SJCRH30 (cell line): ENCODE results near the gene CES5A. TPM values are rescaled to one million over a fixed set of nuclear protein-coding genes. Genes with fewer than 3 reads are reported as not detected.
"Not testable (repeated sequence)": the region's sequence is repeated elsewhere in the genome, so short reads cannot be mapped to it uniquely, and the experiment has no call there.

Experiments
- DNase-seq, 2 experiments: peaks; one replicate each; pipeline ENCODE4 v3.0.0-alpha.2; 2015 to 2020
- H3K27ac ChIP-seq: fragments of 250-450 bp; sonication (Bioruptor Pico); 2 replicates; pipeline ENCODE4 v1.5.1; 2020; ENCODE audit warnings: mild to moderate bottlenecking, moderate library complexity
- H3K27me3 ChIP-seq: fragments of 250-450 bp; sonication (Bioruptor Pico); 2 replicates; pipeline ENCODE4 v1.5.1; 2020; ENCODE audit warnings: mild to moderate bottlenecking, moderate library complexity
- H3K36me3 ChIP-seq: fragments of 250-450 bp; sonication (Bioruptor Pico); 2 replicates; pipeline ENCODE4 v1.5.1; 2020; ENCODE audit warnings: mild to moderate bottlenecking, moderate library complexity
- H3K4me1 ChIP-seq: fragments of 250-450 bp; sonication (Bioruptor Pico); 2 replicates; pipeline ENCODE4 v1.5.1; 2020; ENCODE audit warnings: mild to moderate bottlenecking, moderate library complexity
- H3K4me3 ChIP-seq: fragments of 250-450 bp; sonication (Bioruptor Pico); 2 replicates; pipeline ENCODE4 v1.5.1; 2020; ENCODE audit warnings: mild to moderate bottlenecking, moderate library complexity
- H3K9me3 ChIP-seq: fragments of 250-450 bp; sonication (Bioruptor Pico); replicated peaks from 2 replicates; pipeline ENCODE4 v1.5.1; 2020; ENCODE audit warnings: mild to moderate bottlenecking, moderate library complexity
- total RNA-seq: library from RNA; depleted of rRNA; stranded (reverse); fragments of >200 nt; shearing (Covaris generic); gene quantifications from 2 replicates; pipeline ENCODE4 v1.2.3, GENCODE V29; 2014

The CES5A gene
- total RNA-seq, 1 experiment from 2014 or later, result not detected

DNA sequence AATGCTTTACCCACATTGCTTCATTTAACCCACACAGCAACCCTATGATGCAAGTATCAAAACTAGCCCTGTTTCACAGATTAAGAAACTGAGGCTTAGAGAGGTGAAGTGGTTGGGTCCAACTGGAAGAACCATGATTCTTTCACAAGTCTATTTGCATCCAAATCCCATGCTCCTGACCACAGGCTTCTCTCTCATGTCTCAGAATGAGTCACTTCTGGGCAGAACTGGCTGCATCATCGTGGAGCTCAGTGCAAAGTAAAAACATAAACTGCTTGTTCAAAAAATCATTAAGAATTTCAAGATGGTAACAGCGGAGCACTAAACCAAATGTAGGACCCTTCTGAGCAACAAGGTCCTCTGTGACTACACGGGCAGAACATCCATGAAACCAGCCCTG is 22.1 kb downstream of the CES5A start:
- DNase-seq, result no peak
- Histone ChIP-seq H3K27me3 (peaks cover 13% of the 10 kb centered on the region), H3K36me3 (no peaks in the 10 kb centered on the region), H3K4me3 (no peak overlapping the region), H3K4me1 (no peaks in the 10 kb centered on the region), H3K27ac (no peak overlapping the region), H3K9me3 (no peaks in the 10 kb centered on the region)

GRCh38 chr16:55849536-55849935 is 25.6 kb downstream of the CES5A start:
- Histone ChIP-seq H3K36me3 (no peaks in the 10 kb centered on the region), H3K4me1 (no peaks in the 10 kb centered on the region), H3K4me3 (no peak overlapping the region), H3K27ac (no peak overlapping the region), H3K27me3 (peaks cover 43% of the 10 kb centered on the region), H3K9me3 (no peaks in the 10 kb centered on the region)
- DNase-seq, result no peak

- Histone ChIP-seq H3K36me3 (no peaks in the 10 kb centered on the region), H3K27ac (no peak overlapping the region), H3K27me3 (peaks cover 43% of the 10 kb centered on the region), H3K4me1 (no peaks in the 10 kb centered on the region), H3K9me3 (no peaks in the 10 kb centered on the region), H3K4me3 (no peak overlapping the region)
- no peak for DNase-seq
Measured at GRCh38 chr16:55846598-55847346, 28.4 kb downstream of the CES5A start.

DNA sequence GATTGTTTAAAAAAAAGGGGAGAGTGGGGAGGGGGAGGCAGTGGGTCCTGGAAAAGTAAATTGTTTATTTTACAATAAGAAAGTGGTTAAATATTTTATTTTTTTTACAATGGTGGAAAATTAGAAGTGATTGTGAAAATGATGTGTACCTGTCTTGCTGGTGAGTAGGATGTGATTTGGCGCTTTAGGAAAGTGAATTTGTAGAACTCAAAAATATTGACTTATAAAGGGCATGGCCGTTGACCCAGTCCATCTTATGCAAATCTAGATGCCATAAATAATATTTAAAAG is 32.1 kb downstream of the CES5A start:
- DNase-seq, result no peak
- Histone ChIP-seq H3K27me3 (peaks cover 30% of the 10 kb centered on the region), H3K36me3 (no peaks in the 10 kb centered on the region), H3K27ac (no peak overlapping the region), H3K4me3 (no peak overlapping the region), H3K9me3 (no peaks in the 10 kb centered on the region), H3K4me1 (no peaks in the 10 kb centered on the region)

DNA sequence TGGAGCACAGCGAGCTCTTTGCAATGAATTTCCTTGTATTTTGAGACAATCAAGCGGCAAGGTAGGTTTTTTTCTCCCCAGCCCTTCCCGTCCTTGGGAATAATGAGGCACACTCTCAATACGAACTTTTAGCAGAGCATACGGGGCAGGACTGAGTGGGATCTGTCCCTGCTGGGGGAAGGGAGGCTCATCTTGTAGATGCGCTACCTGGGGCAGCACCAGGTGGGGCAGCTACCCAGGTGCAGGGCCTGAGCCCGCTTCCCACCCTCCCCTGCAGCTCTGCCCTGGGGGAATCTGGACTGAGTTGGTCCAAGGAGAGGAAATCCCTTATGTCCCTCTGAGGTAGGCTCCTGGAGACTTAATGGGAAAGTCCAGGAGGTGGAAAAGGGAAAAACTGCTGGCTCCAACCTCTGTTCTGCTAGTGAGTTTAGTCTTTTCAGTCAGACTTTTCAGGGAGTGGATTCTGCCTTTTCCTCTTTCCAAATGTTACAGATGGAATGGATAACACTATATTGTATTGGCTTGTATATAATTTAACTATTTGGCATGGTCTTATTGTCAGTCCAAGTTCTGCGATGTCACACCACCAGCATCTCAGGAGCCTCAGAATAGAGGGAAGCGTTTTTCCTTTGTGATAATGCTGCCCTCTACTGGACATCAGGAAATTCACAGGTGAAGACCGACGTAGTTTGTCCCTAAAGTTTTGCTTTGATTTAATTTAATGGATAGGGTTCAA is 32.6 kb downstream of the CES5A start:
- no peak overlapping the region for H3K27ac ChIP-seq
- no peaks in the 10 kb centered on the region for H3K9me3 ChIP-seq
- DNase-seq, result peak; percentile 18 to 73
- H3K4me1 ChIP-seq, result no peaks in the 10 kb centered on the region
- no peak overlapping the region for H3K4me3 ChIP-seq
- H3K36me3 ChIP-seq, result no peaks in the 10 kb centered on the region
- peaks cover 27% of the 10 kb centered on the region for H3K27me3 ChIP-seq

GRCh38 chr16:55839115-55839514 is 36.1 kb downstream of the CES5A start:
- Histone ChIP-seq H3K9me3 (no peaks in the 10 kb centered on the region), H3K36me3 (no peaks in the 10 kb centered on the region), H3K27me3 (no peaks in the 10 kb centered on the region; the same call in 1 of the 2 replicates), H3K4me1 (no peaks in the 10 kb centered on the region), H3K4me3 (no peak overlapping the region), H3K27ac (no peak overlapping the region)
- DNase-seq, result no peak

DNA sequence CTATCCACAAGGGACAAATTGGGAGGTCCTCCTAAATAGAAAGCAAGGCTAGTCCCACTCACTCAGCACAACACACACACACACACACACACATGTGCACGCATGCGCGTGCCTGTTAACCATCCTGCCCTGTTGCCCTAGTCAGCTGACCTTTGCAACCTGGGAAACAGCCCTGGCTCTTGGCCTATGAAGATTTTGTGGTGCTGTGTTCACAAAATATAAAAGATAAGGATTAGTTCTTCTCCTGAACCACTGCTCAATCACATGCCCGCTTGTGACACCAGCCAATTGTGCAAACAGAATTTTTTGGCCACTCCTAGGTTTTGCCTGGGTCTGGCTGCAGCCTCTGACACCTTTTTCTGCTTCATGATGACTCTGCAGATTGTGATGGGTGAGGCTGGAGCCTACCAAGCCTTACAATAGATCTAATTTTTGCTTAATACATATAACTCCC is 39.0 kb downstream of the CES5A start:
- Histone ChIP-seq H3K27ac (no peak overlapping the region), H3K27me3 (no peaks in the 10 kb centered on the region), H3K4me3 (no peak overlapping the region), H3K4me1 (no peaks in the 10 kb centered on the region), H3K36me3 (no peaks in the 10 kb centered on the region), H3K9me3 (no peaks in the 10 kb centered on the region)
- DNase-seq, result no peak

DNA sequence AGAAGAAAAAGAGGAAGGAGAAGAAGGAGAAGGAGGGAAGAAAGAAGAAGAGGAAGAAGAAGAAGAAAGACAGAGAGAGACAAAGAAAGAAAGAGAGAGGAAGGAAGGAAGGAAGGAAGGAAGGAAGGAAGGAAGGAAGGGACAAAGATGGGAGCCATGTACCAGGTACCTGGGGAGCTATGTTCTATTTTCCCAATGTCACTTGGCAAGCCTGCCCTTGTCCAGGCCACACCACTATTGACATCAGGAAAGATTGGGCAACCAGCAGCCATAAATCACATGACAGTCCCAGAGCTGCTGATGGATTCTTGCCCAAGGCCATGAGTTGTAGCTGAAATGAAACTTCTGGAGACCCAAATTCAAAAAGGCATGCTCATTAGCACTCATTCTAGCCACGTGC is 39.6 kb downstream of the CES5A start:
- H3K9me3 ChIP-seq, result no peaks in the 10 kb centered on the region
- H3K27me3 ChIP-seq, result no peaks in the 10 kb centered on the region
- H3K4me1 ChIP-seq, result no peaks in the 10 kb centered on the region
- H3K4me3 ChIP-seq, result no peak overlapping the region
- no peak overlapping the region for H3K27ac ChIP-seq
- no peak for DNase-seq
- H3K36me3 ChIP-seq, result no peaks in the 10 kb centered on the region

DNA sequence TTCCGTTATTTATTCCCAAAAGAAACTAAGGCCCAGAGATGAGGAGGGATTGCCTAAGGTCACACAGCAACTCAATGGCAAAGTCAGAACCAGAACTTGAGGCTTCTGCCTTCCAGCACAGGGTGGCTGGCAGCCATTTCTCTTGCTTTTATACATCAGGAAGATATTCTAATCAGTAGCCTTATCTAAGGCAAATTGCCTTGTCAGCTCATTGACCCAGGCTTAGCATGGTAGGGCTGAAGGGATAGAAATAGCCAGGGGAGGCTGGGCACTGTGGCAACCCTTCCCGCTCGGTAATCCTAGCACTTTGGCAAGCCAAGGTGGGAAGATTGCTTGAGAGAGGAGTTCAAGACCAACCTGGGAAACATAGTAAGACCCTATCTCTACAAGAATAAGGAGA is 40.0 kb downstream of the CES5A start:
- H3K4me3 ChIP-seq, H3K9me3 ChIP-seq, H3K27me3 ChIP-seq, H3K4me1 ChIP-seq, H3K36me3 ChIP-seq, DNase-seq, H3K27ac ChIP-seq: not testable (repeated sequence)

DNA sequence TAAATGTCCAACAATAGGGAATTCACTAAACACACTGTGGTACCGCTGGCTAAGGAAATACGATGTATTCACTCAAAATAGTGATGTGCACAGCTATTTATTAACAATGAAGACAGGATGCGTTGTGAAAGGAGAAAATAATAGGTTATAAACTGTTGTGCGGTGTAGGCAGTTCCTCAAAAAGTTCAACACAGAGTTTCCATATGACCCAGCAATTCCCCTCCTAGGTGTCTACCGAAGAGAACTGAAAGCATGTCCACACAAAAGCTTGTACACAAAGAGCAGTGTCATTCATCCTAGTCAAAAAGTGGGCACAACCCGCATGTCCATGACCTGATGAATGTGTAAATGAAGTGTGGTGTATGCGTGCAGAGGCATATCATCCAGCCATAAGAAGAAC is 41.1 kb downstream of the CES5A start:
- Histone ChIP-seq H3K4me1 (no peaks in the 10 kb centered on the region), H3K36me3 (no peaks in the 10 kb centered on the region), H3K27ac (no peak overlapping the region), H3K27me3 (peaks cover 1% of the 10 kb centered on the region; the same call in 1 of the 2 replicates), H3K4me3 (no peak overlapping the region), H3K9me3 (no peaks in the 10 kb centered on the region)
- DNase-seq, result no peak

DNA sequence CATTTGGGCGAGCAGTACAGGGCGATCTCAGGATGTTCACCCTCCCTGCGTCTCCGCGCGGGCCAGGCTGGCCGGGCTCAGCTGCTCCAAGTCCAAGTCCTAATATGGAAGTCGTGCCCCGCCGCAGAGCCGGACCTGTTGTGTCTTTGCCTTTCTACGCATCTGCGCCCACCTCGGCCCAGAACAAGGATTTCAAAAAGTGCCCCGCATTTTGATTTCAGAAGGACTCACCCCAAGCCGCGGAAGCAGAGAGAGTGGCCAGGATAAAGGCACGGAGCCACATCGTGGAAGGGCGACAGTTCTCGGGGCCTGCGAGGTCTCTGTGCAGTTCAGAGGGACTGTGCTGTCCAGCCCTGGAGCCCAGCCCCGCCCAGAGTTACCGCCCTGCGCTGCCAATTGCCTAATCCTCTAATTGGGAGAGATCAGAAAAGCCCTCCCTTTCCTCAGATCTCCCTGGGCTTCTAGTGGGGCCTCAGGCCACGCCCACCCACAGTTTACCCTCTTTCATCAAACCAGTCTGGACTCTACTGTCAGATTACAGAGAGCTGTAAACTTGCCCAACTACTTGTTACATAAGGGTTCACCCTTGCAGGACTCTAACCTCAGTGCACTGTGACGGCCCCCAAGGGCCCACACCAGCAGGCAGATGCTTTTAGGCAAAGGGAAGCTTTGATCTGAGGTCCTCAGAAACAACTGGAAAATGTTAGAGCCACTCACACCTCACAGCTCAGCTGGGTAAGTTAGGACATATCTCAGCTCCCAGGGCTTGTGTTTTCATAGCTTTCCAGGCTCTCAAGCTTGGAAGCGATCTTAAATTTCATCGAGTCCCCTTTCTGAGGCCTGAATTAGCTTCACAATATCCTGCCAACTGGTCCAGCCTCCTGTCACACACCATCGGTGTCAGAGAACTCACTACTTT is 42.1 kb downstream of the CES5A start, which contains the start of gene CES1:
CES1 (minus strand) TSS at position 324 of the 919 bp plus-strand sequence; CDS start at position 283, 41 bp downstream.
- no peak for DNase-seq

DNA sequence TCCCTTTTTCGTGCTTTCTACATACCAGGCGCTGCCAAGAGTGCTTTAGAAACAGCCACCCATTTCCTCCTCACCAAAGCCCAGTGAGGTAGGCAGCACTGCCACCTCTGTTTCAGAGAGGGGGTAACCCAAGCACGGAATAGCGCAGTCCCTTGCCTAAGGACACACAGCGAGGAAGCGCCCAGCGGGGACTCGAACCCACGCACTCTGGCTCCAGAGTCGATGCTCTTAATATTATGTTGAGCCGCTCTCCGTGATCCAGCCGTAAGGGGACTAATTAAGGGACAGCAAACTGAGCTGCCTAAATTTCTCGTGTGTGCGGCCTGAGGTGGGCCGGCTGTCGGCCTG is 42.8 kb downstream of the CES5A start:
- H3K4me3 ChIP-seq, result no peak overlapping the region
- H3K9me3 ChIP-seq, result no peaks in the 10 kb centered on the region
- no peaks in the 10 kb centered on the region for H3K36me3 ChIP-seq
- no peak for DNase-seq
- H3K27ac ChIP-seq, result no peak overlapping the region
- no peaks in the 10 kb centered on the region for H3K4me1 ChIP-seq
- H3K27me3 ChIP-seq, result peaks cover 15% of the 10 kb centered on the region; the same call in 1 of the 2 replicates

More for the DNA sequence above, 42.1 kb downstream of the CES5A start, which contains the start of gene CES1:
- peaks cover 11% of the 10 kb centered on the region; the same call in 1 of the 2 replicates for H3K27me3 ChIP-seq
- no peak within 1 kb of the TSS for H3K4me3 ChIP-seq
- no peaks in the 10 kb centered on the region for H3K9me3 ChIP-seq
- no peaks in the 10 kb centered on the region for H3K4me1 ChIP-seq
- no peak within 1 kb of the TSS for H3K27ac ChIP-seq
- no peaks in the 10 kb centered on the region for H3K36me3 ChIP-seq

- Histone ChIP-seq H3K9me3 (no peaks in the 10 kb centered on the region), H3K4me1 (no peaks in the 10 kb centered on the region), H3K27me3 (peaks cover 20% of the 10 kb centered on the region; the same call in 1 of the 2 replicates), H3K27ac (no peak overlapping the region), H3K36me3 (no peaks in the 10 kb centered on the region), H3K4me3 (no peak overlapping the region)
- no peak for DNase-seq
Measured at GRCh38 chr16:55830658-55831294, 44.4 kb downstream of the CES5A start.

GRCh38 chr16:55829232-55829631 is 45.9 kb downstream of the CES5A start:
- H3K36me3 ChIP-seq, DNase-seq, H3K27ac ChIP-seq, H3K9me3 ChIP-seq, H3K4me3 ChIP-seq, H3K4me1 ChIP-seq: not testable (repeated sequence)
- H3K27me3 ChIP-seq, result peaks cover 29% of the 10 kb centered on the region
